HEK293 (cell line): ENCODE results near the gene MEIG1.

Experiments
- AEBP2 ChIP-seq: fragments of 450-650 bp; formaldehyde crosslinking; IDR thresholded peaks from 2 replicates; pipeline ENCODE4 v1.5.1; 2016; ENCODE audit warnings: missing biosample characterization, missing genetic modification characterization, borderline replicate concordance
- BCL11A ChIP-seq: fragments of 450-650 bp; formaldehyde crosslinking; IDR thresholded peaks from 2 replicates; pipeline ENCODE4 v1.5.1; 2016; ENCODE audit warnings: low read depth, missing biosample characterization, missing genetic modification characterization
- CTCF ChIP-seq: fragments of 450-650 bp; formaldehyde crosslinking; IDR thresholded peaks from 2 replicates; pipeline ENCODE4 v1.5.1; 2016; ENCODE audit warnings: missing biosample characterization, missing genetic modification characterization
- KLF16 ChIP-seq: fragments of 450-650 bp; formaldehyde crosslinking; IDR thresholded peaks from 2 replicates; pipeline ENCODE4 v1.5.1; 2017; ENCODE audit warnings: missing biosample characterization, missing genetic modification characterization
- OVOL3 ChIP-seq: fragments of 450-650 bp; formaldehyde crosslinking; IDR thresholded peaks from 2 replicates; pipeline ENCODE4 v1.5.1; 2016; ENCODE audit warnings: missing biosample characterization, missing genetic modification characterization
- PRDM10 ChIP-seq: fragments of 450-650 bp; formaldehyde crosslinking; IDR thresholded peaks from 2 replicates; pipeline ENCODE4 v1.5.1; 2016; ENCODE audit warnings: missing biosample characterization, missing genetic modification characterization
- REST ChIP-seq: fragments of 450-650 bp; formaldehyde crosslinking; IDR thresholded peaks from 2 replicates; pipeline ENCODE4 v1.5.1; 2016; ENCODE audit warnings: missing biosample characterization, missing genetic modification characterization
- ZNF223 ChIP-seq: fragments of 450-650 bp; formaldehyde crosslinking; IDR thresholded peaks from 2 replicates; pipeline ENCODE4 v1.5.1; 2016; ENCODE audit warnings: missing biosample characterization, missing genetic modification characterization
- ZNF280D ChIP-seq: fragments of 450-650 bp; formaldehyde crosslinking; IDR thresholded peaks from 2 replicates; pipeline ENCODE4 v1.5.1; 2016; ENCODE audit warnings: missing biosample characterization, missing genetic modification characterization
- ZNF404 ChIP-seq: fragments of 450-650 bp; formaldehyde crosslinking; IDR thresholded peaks from 2 replicates; pipeline ENCODE4 v1.5.1; 2017; ENCODE audit warnings: missing biosample characterization, missing genetic modification characterization
- ZNF501 ChIP-seq: fragments of 450-650 bp; formaldehyde crosslinking; IDR thresholded peaks from 2 replicates; pipeline ENCODE4 v1.5.1; 2016; ENCODE audit warnings: missing biosample characterization, missing genetic modification characterization
- ZNF626 ChIP-seq: fragments of 450-650 bp; sonication (Bioruptor Pico); formaldehyde crosslinking; IDR thresholded peaks from 2 replicates; pipeline ENCODE4 v1.5.1; 2018; ENCODE audit warnings: missing biosample characterization, missing genetic modification characterization, inconsistent platforms
- ZNF704 ChIP-seq: fragments of 450-650 bp; formaldehyde crosslinking; IDR thresholded peaks from 2 replicates; pipeline ENCODE4 v1.5.1; 2016; ENCODE audit warnings: missing biosample characterization, missing genetic modification characterization

- no peak for TF ChIP-seq ZNF704
- no peak for TF ChIP-seq KLF16 (tag by site-specific recombination)
- no peak for TF ChIP-seq ZNF626 (tag by site-specific recombination)
- no peak for TF ChIP-seq ZNF404 (tag by site-specific recombination)
- TF ChIP-seq CTCF (tag by site-specific recombination): no peak
- TF ChIP-seq BCL11A (tag by site-specific recombination): no peak
- no peak for TF ChIP-seq PRDM10
- no peak for TF ChIP-seq ZNF501 (tag by site-specific recombination)
- no peak for TF ChIP-seq REST
- TF ChIP-seq OVOL3: no peak
- no peak for TF ChIP-seq ZNF280D
- TF ChIP-seq AEBP2: no peak
- TF ChIP-seq ZNF223 (tag by site-specific recombination): no peak
Measured at GRCh38 chr10:14945108-14945507, 14.1 kb upstream of the MEIG1 start.
